ENCODE data around the gene CHD2.
"Not testable (repeated sequence)": the region's sequence is repeated elsewhere in the genome, so short reads cannot be mapped to it uniquely, and the experiment has no call there.

The CHD2 gene

GRCh38 chr15:93060336-93061248, 160.5 kb downstream of the CHD2 start:
- Mint-ChIP-seq H3K4me3 (no peak overlapping the region), H3K36me3 (ENCODE audit: low read depth) (no peaks in the 10 kb centered on the region), H3K4me1 (no peaks in the 10 kb centered on the region), H3K9me3 (no peaks in the 10 kb centered on the region), H3K27me3 (peaks cover 3% of the 10 kb centered on the region), H3K27ac (no peak overlapping the region)
- no peak for DNase-seq
- no peak for ATAC-seq

DNA sequence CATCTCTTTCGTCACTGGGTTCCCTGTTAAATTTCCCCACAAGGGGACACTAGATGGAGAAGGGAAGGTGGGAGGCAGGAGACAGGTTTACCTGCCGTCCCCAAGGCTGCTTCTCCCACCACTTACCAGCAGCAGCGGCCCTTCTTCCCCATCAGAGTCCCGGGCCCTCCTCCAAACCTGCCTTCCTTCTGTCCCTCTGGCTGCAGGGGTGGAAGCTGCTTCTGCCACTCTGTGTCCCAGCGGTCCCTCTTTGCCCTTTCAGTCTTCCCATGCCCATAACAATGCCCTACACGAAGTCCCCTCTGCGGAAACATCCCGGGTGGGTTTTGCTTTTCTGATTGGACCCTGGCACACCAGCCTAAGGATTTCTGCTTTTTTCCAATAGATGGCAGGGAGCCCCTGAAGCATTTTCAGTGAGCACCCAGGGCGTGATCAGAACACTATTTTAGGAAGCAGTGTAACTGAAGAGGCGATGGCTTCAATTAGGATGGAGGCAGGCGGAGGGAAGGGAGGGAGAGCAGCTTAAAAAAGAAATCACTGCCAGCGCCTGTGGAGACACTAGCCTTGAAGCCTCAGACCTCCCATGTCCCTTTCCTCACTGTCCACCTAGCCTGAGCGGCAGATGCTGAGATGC, 162.6 kb downstream of the CHD2 start:
- not testable (repeated sequence) for DNase-seq

GRCh38 chr15:93063262-93063671, 163.1 kb downstream of the CHD2 start:
- DNase-seq = no peak

More for the DNA sequence above, 162.6 kb downstream of the CHD2 start:
- ATAC-seq; H3K36me3 Mint-ChIP-seq (ENCODE audit: low read depth); H3K27me3 Mint-ChIP-seq; H3K9me3 Mint-ChIP-seq; H3K27ac Mint-ChIP-seq; H3K4me1 Mint-ChIP-seq; H3K4me3 Mint-ChIP-seq: not testable (repeated sequence)

DNA sequence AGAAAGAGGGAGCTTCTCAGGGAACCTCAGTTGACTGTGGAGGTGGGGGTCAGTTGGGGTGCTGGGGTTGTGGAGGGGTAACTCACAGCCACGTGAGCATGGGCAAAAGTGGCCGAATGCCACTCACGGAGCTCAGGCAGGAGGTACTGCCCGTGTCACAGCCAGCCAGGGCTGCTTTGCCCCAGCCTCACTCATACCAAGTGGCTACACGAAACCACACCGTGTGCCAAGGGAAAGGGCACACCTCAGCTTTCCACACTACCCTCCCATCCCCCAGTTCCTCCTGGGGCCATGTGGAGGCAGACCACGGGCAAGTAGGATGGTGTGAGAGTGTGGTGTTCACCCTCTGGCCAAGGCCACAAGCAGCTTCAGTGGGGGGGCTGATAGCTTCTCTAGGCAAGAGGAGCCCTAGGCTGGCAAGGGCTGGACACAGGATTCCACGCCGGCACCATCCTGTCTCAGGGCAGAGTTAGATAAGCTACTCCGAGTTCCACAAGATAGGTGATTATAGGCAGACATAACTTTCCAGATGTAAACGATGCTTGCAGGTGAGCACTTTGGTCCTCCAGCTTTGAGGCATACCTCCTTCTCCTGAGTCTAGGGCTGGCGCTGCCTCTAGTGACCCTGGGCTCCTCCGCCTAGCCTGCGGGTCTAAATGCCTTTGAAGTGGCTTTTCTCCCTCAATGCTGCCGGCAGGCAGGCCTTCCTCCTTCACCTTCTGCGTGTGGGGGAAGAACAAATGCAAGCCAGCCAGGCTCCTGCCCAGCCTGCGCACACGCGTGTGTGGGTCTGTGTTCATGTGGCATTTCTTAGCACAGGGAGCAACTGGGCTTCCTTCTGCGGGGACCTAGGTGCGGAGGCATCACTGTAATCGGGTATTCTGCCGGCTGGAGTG, 163.9 kb downstream of the CHD2 start:
- no peaks in the 10 kb centered on the region for H3K36me3 Mint-ChIP-seq (ENCODE audit: low read depth)
- H3K4me3 Mint-ChIP-seq = no peak overlapping the region
- no peak for DNase-seq
- H3K27ac Mint-ChIP-seq = no peak overlapping the region
- H3K4me1 Mint-ChIP-seq = no peaks in the 10 kb centered on the region
- peak; percentile 20 for ATAC-seq
- no peaks in the 10 kb centered on the region for H3K9me3 Mint-ChIP-seq
- H3K27me3 Mint-ChIP-seq = peaks cover 3% of the 10 kb centered on the region

More at GRCh38 chr15:93063262-93063671, 163.1 kb downstream of the CHD2 start:
- no peaks in the 10 kb centered on the region for H3K9me3 Mint-ChIP-seq
- H3K27ac Mint-ChIP-seq = no peak overlapping the region
- no peak for ATAC-seq
- no peaks in the 10 kb centered on the region for H3K4me1 Mint-ChIP-seq
- H3K27me3 Mint-ChIP-seq = peaks cover 3% of the 10 kb centered on the region
- no peak overlapping the region for H3K4me3 Mint-ChIP-seq
- H3K36me3 Mint-ChIP-seq (ENCODE audit: low read depth) = no peaks in the 10 kb centered on the region

DNA sequence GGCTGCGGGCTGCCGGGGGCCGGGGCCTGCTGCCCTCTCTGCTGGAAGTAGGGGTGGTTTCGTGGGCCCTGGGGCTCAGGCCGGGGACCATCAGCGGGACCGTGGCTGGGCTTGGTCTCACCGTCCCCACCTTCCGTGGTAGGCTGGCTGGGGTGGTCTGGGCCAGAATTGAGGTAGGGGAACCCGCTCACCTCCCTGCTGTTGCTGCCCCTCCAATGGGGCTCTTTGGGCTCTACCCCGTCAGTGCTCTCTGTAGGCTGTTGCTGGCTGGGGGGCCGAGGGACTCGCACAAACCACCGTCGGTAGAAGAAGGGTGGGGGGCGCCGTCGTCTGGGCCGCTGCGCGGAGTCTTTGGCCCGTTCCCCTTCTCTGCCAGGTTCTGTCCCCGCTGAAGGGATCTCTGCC, 165.5 kb downstream of the CHD2 start:
- DNase-seq = no peak
- Mint-ChIP-seq H3K27me3 (peaks cover 10% of the 10 kb centered on the region), H3K4me3 (no peak overlapping the region), H3K9me3 (no peaks in the 10 kb centered on the region), H3K27ac (no peak overlapping the region), H3K4me1 (no peaks in the 10 kb centered on the region), H3K36me3 (ENCODE audit: low read depth) (no peaks in the 10 kb centered on the region)
- ATAC-seq = no peak

DNA sequence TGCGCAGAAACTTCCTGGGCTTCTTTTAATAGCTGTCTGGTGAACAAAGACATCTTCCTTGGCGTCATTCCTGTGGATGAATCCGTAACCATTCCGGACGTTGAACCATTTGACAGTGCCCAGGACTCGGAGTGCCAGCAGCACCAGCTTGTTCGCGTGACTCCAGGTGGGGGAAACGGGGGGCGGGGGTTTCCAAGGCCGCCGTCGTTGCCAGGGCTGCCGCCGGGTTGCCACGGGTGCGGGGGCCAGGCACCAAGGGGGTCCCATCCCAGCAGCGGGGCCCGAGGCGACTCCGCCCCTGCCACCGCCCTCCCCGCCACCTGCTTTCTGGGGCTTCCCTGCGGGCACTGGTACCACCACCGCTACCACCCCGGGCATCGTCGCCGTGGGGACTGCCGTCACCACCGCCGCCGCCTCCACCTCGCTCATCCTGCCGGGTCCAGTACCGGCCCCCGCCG, 166.1 kb downstream of the CHD2 start:
- Mint-ChIP-seq H3K4me3 (no peak overlapping the region), H3K36me3 (ENCODE audit: low read depth) (no peaks in the 10 kb centered on the region), H3K9me3 (no peaks in the 10 kb centered on the region), H3K27ac (no peak overlapping the region), H3K4me1 (no peaks in the 10 kb centered on the region), H3K27me3 (peaks cover 15% of the 10 kb centered on the region)
- no peak for DNase-seq
- ATAC-seq = no peak

GRCh38 chr15:93066834-93067648, 166.9 kb downstream of the CHD2 start:
- Mint-ChIP-seq H3K9me3 (no peaks in the 10 kb centered on the region), H3K4me3 (no peak overlapping the region), H3K36me3 (ENCODE audit: low read depth) (no peaks in the 10 kb centered on the region), H3K27me3 (peaks cover 22% of the 10 kb centered on the region), H3K4me1 (peaks cover 2% of the 10 kb centered on the region), H3K27ac (no peak overlapping the region)
- ATAC-seq (no peak), DNase-seq (no peak)

DNA sequence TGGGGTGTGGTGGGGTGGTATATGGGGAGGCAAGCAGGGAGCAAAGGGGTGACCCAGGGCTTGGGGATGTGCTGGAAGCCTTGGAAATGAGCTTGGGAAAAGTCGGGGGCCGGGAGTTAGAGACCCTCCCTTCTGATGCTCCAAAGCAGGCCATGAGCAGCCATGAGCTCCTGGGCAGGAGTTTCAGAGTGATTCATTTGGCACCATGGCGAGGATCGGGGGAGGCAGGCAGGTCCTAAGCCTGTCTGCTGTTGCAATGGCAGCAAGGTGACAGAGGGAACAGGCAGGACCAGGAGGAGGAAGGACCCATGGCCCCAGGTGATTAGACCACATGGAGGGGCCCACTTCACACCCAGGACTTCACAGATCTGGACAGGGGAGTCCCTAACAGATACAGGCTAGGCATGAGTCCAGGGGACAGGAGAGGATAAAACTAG, 167.5 kb downstream of the CHD2 start:
- peaks cover 4% of the 10 kb centered on the region for H3K4me1 Mint-ChIP-seq
- H3K36me3 Mint-ChIP-seq (ENCODE audit: low read depth) = no peaks in the 10 kb centered on the region
- no peak overlapping the region for H3K27ac Mint-ChIP-seq
- peaks cover 29% of the 10 kb centered on the region for H3K27me3 Mint-ChIP-seq
- no peak overlapping the region for H3K4me3 Mint-ChIP-seq
- no peaks in the 10 kb centered on the region for H3K9me3 Mint-ChIP-seq
- ATAC-seq (no peak), DNase-seq (no peak)

DNA sequence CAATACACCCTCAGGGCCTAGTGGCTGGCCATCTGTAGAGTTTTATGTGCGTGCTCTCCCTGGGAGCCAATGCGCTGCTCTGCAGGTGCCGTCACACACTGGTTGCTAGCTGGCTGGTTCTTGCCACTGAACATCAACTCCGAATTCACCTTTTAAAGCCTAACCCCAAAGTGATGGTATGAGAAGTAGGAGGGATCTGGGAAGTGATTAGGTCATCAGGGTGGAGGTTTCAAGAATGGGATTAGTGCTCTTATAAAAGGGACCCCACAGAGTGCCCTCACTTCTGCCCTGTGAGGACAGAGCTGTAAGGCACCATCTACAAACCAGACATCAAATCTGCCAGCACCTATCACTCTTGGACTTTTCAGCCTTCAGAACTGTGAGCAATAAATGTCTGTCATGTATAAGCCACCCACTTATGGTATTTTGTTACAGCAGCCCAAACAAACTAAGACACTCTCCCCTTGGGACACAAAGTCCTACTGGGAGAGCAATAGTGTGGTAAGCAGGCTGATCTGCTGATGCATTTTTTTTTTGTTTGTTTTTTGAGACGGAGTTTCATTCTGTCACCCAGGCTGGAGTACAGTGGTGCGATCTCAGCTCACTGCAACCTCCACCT, 168.6 kb downstream of the CHD2 start:
- Mint-ChIP-seq H3K27ac (no peak overlapping the region), H3K4me3 (no peak overlapping the region), H3K27me3 (peaks cover 34% of the 10 kb centered on the region), H3K4me1 (peaks cover 7% of the 10 kb centered on the region), H3K36me3 (ENCODE audit: low read depth) (no peaks in the 10 kb centered on the region), H3K9me3 (no peaks in the 10 kb centered on the region)
- DNase-seq (no peak), ATAC-seq (no peak)

- ATAC-seq (no peak), DNase-seq (no peak)
- no peak overlapping the region for H3K4me3 Mint-ChIP-seq
- no peak overlapping the region for H3K27ac Mint-ChIP-seq
- H3K4me1 Mint-ChIP-seq = peaks cover 9% of the 10 kb centered on the region
- H3K27me3 Mint-ChIP-seq = peaks cover 48% of the 10 kb centered on the region
- H3K9me3 Mint-ChIP-seq = no peaks in the 10 kb centered on the region
- H3K36me3 Mint-ChIP-seq (ENCODE audit: low read depth) = no peaks in the 10 kb centered on the region
These were observed 170.0 kb downstream of the CHD2 start for GRCh38 chr15:93070132-93070531.

DNA sequence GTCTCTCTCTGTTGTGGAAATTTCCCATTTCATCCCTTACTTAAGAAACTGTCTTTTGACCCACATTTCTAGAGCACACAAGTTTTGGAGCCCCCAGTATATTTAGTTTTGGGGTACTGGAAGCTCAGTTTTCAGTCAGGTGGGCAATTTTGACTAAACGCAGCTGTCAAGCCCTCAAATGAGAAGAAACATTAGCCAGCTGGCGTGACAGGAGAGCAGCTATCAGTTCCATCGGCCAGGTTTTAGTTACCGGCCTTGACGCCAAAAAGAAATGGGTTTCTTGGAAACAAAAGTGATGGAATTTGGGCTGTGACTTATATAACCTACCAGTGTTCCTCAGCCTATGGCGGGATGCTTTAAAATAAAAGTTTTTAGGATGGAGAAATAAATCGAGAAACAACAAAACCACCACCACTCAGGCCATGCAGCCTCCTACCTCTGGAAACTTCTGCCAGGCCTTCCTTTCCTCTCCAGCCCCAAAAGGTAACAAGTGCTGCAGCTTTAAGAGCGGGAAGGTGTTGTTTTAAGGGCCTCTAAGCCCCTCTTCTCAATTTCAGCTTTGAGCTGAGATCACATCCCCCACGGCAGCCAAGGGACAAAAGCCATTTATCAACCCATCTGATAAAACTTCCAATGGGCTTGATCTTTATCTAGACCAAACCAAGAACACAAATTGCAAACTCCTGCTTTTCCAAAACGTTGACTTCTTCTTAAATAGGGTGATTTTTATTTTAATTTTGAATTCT, 170.6 kb downstream of the CHD2 start:
- peaks cover 9% of the 10 kb centered on the region for H3K4me1 Mint-ChIP-seq
- H3K27me3 Mint-ChIP-seq = peaks cover 53% of the 10 kb centered on the region
- no peaks in the 10 kb centered on the region for H3K36me3 Mint-ChIP-seq (ENCODE audit: low read depth)
- no peak overlapping the region for H3K27ac Mint-ChIP-seq
- no peaks in the 10 kb centered on the region for H3K9me3 Mint-ChIP-seq
- DNase-seq (no peak), ATAC-seq (no peak)
- H3K4me3 Mint-ChIP-seq = no peak overlapping the region

- Mint-ChIP-seq H3K27ac (no peak overlapping the region), H3K36me3 (ENCODE audit: low read depth) (no peaks in the 10 kb centered on the region), H3K9me3 (no peaks in the 10 kb centered on the region), H3K4me3 (no peak overlapping the region), H3K27me3 (peaks cover 53% of the 10 kb centered on the region), H3K4me1 (peaks cover 9% of the 10 kb centered on the region)
- ATAC-seq (no peak), DNase-seq (no peak)
These were observed 171.4 kb downstream of the CHD2 start for GRCh38 chr15:93071469-93071936.

DNA sequence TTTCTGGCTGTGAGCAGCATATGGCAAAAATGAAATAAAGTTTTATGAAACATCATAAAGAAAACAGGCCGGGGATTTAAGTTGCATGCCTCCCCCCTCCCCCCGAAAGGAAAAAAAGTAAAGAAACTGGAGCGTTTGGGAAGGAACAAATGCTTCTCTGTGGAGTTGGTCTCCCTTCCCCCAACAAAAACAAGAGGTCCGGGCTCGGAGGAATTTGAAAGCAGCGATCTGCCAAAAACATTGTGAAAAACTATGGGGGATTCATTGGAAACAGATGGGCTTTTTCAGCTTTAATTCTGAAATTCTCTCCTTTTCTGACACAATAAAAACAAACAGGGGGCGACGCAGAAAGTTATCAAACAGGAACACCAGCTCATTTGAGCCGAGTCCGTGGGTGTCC, 171.9 kb downstream of the CHD2 start:
- ATAC-seq = no peak
- Mint-ChIP-seq H3K27me3 (peaks cover 55% of the 10 kb centered on the region), H3K4me3 (peak overlapping the region; percentile 22), H3K4me1 (peaks cover 9% of the 10 kb centered on the region), H3K9me3 (no peaks in the 10 kb centered on the region), H3K27ac (no peak overlapping the region), H3K36me3 (ENCODE audit: low read depth) (no peaks in the 10 kb centered on the region)
- DNase-seq = no peak

Data from activated naive CD8-positive, alpha-beta T cell treated with anti-CD3 and anti-CD28 coated beads, Interleukin-2, amount 50 U/mL, for 24 hours (primary cell).